GM21619 (cell line): ENCODE measurements around the gene SLC35G6.
"Not testable (repeated sequence)": the region's sequence is repeated elsewhere in the genome, so short reads cannot be mapped to it uniquely, and the experiment has no call there.

Experiments
- ATAC-seq: cut with Tn5 transposase; IDR thresholded peaks from one replicate; pipeline ENCODE4 v1.9.1; 2021; ENCODE audit not compliant: unreplicated experiment

SLC35G6 gene

GRCh38 chr17:7481275-7481674 is at the start of gene SLC35G6:
TSS of gene SLC35G6 (plus strand) at chr17:7481446. CDS start at chr17:7481517, 71 bp downstream.
- not testable (repeated sequence) for ATAC-seq

GRCh38 chr17:7432296-7432695 is 49.0 kb upstream of the SLC35G6 start:
- no peak for ATAC-seq

- peak; percentile 19 for ATAC-seq
Measured at GRCh38 chr17:7435676-7436555, 45.3 kb upstream of the SLC35G6 start.

DNA sequence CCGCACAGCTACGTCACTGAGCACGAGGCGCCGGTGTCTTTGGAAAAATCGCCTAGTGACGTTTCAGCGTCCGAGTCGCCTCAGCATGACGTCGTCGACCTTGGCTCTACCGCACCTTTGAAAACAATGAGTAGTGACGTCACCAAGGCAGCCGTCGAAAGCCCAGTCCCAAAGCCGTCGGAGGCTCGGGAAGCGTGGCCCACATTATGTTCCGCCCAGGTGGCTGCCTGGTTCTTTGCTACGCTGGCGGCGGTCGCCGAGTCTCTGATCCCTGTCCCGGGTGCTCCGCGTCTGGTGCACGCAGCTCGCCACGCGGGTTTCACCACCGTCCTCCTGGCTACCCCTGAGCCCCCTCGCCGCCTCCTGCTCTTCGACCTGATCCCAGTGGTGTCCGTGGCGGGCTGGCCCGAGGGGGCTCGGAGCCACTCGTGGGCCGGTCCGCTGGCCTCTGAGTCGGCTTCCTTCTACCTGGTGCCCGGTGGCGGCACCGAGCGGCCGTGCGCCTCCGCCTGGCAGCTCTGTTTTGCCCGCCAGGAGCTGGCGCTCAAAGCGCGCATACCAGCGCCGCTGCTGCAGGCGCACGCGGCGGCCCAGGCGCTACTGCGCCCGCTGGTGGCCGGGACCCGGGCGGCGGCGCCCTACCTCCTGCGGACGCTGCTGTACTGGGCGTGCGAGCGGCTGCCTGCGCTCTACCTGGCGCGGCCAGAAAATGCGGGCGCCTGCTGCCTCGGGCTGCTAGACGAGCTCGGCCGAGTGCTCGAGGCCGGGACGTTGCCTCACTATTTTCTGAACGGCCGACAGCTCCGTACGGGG is 44.5 kb upstream of the SLC35G6 start:
- no peak for ATAC-seq

DNA sequence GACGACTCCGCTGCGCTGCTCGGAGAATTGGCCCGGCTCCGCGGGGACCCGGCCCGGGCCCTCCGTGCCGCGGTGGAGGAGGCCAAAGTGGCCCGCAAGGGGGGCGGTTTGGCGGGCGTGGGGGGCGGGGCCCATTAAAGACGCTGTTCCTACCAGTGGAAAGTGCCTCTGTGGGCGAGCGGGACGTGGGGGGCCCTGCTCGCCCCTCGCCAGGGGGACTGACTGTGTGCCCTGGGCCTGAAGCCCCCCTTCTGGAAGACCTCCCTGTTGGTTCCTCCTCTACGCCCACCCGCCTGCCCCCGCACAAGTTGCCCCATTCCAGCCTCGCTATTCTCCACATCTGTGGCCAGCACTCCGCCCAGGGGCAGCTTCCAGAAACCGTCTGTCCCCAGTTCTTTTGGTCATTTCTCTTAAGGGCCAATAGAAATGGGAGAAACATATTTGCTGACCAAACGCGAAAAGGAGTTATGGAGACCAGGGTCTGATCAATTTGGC is 43.8 kb upstream of the SLC35G6 start:
- ATAC-seq, result no peak

GRCh38 chr17:7437950-7438614 is 43.2 kb upstream of the SLC35G6 start:
- no peak for ATAC-seq

GRCh38 chr17:7438656-7439460 is 42.4 kb upstream of the SLC35G6 start:
- no peak for ATAC-seq

GRCh38 chr17:7439462-7440112 is 41.7 kb upstream of the SLC35G6 start, which contains the start of gene FGF11:
TSS of gene FGF11 (plus strand) at chr17:7439512. CDS start at chr17:7439621, 109 bp downstream.
- ATAC-seq, result no peak

DNA sequence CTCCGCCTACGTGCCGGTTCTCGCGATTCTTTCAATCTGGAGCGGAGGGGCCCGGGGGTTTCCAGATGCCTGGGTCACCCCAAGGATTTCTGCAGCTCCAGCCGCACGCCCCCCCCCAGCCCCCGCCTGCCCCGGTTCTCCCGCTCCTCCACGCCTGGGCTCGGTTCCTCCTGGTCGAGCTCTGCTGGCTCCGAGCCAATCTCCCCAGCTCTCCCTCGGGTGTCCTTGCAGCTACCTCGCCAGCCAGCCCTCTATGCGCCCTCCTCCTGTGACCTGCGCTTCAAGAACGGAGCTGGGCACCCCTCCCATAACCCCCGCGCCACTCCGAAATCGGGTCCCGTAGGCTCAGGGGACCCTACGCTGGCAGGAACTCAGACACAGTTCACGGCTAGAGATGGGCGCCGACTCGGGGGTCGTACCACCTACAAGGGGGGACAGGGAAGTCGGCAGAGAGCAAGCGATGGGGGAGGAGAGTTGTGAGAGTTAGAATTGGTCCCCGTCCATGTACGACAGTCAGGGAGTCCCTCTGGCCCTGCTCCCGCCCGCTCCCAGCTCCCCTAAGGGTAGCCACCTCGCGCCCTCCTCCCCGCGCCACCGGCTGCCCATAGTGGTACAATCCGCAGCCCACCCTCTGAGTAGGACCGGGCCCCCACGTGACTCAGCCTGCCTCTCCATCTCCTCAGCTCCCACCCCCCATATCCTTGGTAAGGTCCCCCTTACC is 41.0 kb upstream of the SLC35G6 start:
- no peak for ATAC-seq

GRCh38 chr17:7440834-7441195 is 40.4 kb upstream of the SLC35G6 start:
- ATAC-seq, result no peak

GRCh38 chr17:7441266-7441665 is 40.0 kb upstream of the SLC35G6 start:
- no peak for ATAC-seq

- no peak for ATAC-seq
Measured at GRCh38 chr17:7442142-7442541, 39.1 kb upstream of the SLC35G6 start.

GRCh38 chr17:7443499-7444485 is 37.5 kb upstream of the SLC35G6 start:
- no peak for ATAC-seq

GRCh38 chr17:7444682-7445618 is 36.3 kb upstream of the SLC35G6 start, which contains the start of gene CHRNB1:
TSS of gene CHRNB1 (plus strand) at chr17:7445061. CDS start at chr17:7445128, 67 bp downstream.
- peak; percentile 56 for ATAC-seq

GRCh38 chr17:7445619-7445968 is 35.7 kb upstream of the SLC35G6 start:
- ATAC-seq, result no peak

DNA sequence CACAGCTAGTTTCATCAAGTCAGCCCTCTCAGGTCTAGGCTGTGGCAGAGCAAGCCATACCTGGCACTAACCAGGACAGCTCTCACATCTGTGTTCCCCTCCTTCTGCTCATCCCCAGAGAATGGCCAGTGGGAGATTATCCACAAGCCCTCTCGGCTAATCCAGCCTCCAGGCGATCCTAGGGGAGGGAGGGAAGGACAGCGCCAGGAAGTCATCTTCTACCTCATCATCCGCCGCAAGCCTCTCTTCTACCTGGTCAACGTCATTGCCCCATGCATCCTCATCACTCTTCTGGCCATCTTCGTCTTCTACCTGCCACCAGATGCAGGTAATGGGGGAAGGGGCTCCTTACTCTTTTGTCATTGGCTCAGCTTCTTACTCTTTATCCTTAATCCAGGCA is 32.8 kb upstream of the SLC35G6 start:
- ATAC-seq, result no peak
